GM12891 (cell line): Measurements from ENCODE around the gene KIFC3.
A peak's percentile ranks its signal among the peaks of the same experiment; 100 is the strongest.
"Not testable (repeated sequence)": the region's sequence is repeated elsewhere in the genome, so short reads cannot be mapped to it uniquely, and the experiment has no call there.

Experiments used
- DNase-seq: peaks from one replicate; pipeline ENCODE4 v3.0.0; 2011; ENCODE audit warnings: low spot score; ENCODE audit not compliant: insufficient read length
- FAIRE-seq: peaks from 2 replicates; lab custom pipeline; 2011; peaks lifted over from hg19 to GRCh38; lab: Jason Lieb, UNC
- PAX5 ChIP-seq: IDR thresholded peaks from 2 replicates; pipeline ENCODE4 v1.6.1; 2011; ENCODE audit warnings: low read length, moderate library complexity, mild to moderate bottlenecking; ENCODE audit not compliant: insufficient read depth, severe bottlenecking
- POLR2A ChIP-seq: IDR thresholded peaks from 2 replicates; pipeline ENCODE4 v1.6.1; 2011; ENCODE audit warnings: low read depth, low read length, control low read depth
- POLR2AphosphoS5 ChIP-seq: IDR thresholded peaks from 2 replicates; pipeline ENCODE4 v1.6.1; 2011; ENCODE audit warnings: low read depth, low read length, control low read depth
- POU2F2 ChIP-seq: IDR thresholded peaks from 2 replicates; pipeline ENCODE4 v1.6.1; 2011; ENCODE audit warnings: low read depth, mild to moderate bottlenecking, control low read depth, low read length, moderate library complexity
- SPI1 ChIP-seq: IDR thresholded peaks from 2 replicates; pipeline ENCODE4 v1.6.1; 2011; ENCODE audit warnings: low read depth, low read length, control low read depth
- TAF1 ChIP-seq: IDR thresholded peaks from 2 replicates; pipeline ENCODE4 v1.6.1; 2011; ENCODE audit warnings: low read depth, low read length, control low read depth

Gene KIFC3

DNA sequence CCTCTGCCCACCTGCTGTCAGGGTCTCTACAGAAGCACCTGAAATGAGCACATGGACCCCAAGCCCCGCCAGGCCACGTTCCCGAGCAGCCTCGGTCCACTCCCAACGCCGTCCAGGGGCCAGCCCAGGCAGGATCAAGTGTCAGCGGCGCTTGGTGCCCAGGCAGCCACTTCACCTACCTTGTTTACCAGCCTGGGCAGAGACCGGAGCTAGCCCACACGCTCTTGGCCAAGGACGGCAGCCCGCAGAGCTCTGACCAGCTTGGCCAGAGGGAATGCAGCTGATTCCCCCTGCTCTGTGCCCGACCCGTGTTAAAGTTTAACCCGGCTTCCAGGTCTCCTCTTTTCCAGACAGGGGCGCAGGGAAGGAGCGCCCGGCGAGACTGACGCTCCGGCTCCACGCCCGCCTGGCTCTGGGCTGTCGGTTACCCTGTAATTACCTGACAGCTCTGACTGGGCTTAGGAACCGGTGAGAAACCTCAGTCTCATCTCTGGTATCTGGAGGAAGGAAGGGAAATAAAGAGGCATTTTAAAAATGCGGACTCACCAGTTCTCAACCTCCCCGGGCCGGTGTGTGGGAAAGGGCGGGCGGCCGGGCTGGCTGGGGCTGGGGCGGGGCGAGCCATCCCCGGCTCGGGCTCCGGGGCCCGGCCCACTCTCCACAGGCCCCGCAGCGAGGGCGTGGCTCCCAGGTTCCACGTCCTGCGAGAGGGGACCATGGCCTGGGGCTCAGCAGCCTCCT, 4.6 kb downstream of the KIFC3 start:
- TF ChIP-seq PAX5: no peak
- no peak for TF ChIP-seq SPI1
- no peak for TF ChIP-seq POLR2A
- TF ChIP-seq POU2F2: no peak
- TF ChIP-seq POLR2AphosphoS5: no peak
- no peak for TF ChIP-seq TAF1
- DNase-seq (no peak), FAIRE-seq (no peak)

DNA sequence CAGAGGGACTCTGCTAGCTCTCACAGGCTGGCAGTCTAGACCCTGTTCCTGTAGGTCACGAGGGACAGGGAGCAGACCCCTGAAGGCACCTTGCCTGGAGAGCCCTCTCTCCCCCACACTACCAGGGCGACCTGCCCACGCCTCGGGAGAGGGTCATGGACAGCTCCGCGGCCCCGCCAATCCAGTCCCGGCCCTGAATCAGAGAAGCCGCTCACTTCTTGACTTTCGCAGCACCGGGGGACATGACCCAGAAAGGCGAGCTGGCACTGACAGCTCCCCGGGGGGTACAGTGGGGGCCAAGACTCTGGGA, 5.1 kb downstream of the KIFC3 start:
- no peak for FAIRE-seq
- no peak for DNase-seq
- no peak for TF ChIP-seq POLR2AphosphoS5
- no peak for TF ChIP-seq POLR2A
- no peak for TF ChIP-seq POU2F2
- TF ChIP-seq TAF1: no peak
- TF ChIP-seq PAX5: no peak
- no peak for TF ChIP-seq SPI1

DNA sequence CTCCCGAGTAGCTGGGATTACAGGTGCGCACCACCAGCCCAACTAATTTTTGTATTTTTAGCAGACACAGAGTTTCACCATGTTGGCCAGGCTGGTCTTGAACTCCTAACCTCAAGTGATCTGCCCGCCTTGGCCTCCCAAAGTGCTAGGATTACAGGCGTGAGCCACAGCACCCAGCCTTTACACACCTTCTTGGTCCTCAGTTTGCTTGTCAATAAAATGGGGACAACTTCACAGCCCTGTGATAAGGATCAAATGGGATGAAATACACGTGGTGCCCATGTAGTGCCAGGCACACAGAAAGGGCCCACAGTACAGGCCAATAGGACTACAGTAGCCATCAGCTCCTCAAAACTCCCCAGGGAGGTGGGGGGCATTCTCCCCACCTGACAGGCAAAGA, 6.3 kb downstream of the KIFC3 start:
- not testable (repeated sequence) for DNase-seq, FAIRE-seq

DNA sequence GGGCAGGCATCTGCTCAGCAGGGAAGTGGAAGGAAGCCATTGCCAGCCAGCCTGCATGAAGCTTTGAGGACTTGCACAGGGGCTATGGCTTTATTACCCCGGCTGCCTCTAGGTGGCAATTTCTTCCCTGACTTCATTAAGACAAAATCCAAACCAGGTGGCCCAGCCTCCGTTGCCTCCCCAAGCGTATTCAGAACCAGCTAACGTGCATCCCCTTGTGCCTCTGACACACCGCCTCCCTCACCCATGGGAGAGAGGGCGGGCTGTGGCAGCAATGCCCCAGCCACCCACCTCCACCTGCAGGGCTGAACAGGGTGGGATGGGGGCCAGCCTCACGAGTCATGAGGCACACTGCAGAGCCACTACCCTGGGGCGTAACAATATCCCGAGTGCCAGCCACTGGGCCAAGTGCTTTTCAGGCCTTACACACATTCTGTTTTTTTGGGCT, 6.8 kb downstream of the KIFC3 start:
- TF ChIP-seq POU2F2 (no peak), POLR2AphosphoS5 (no peak), PAX5 (no peak), SPI1 (no peak), POLR2A (no peak), TAF1 (no peak)
- DNase-seq: peak; percentile 67
- peak; percentile 40 for FAIRE-seq

DNA sequence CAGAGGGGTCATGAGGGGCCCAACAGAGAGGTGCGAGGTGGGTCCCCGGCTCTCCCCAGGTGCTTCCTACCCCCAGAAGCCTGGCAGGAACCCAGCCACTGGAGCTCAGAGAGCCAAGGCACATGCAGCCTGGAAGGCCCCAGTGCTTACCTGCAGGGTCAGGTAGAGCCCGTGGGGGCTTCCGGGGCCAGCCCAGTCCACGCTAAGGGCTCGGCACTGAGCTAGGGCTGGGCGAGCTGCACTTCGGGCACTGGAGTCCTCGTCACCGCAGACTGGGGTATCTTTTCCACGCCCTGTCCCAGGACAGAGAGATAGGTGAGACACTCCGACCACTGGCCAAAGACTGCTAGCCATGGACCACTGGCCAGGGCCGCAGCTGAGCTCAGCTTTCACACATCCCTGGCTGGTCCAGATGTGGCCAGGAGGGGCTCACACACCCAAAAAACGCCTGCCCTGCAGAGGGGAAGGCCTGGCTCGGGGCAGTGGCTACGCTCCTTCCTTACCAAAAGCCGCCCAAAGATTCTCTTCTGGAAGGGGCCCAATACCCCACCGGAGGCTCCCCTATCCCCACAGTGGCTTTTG, 7.4 kb downstream of the KIFC3 start:
- no peak for FAIRE-seq
- no peak for DNase-seq
- no peak for TF ChIP-seq POLR2A
- TF ChIP-seq POLR2AphosphoS5: no peak
- no peak for TF ChIP-seq TAF1
- no peak for TF ChIP-seq POU2F2
- TF ChIP-seq PAX5: no peak
- no peak for TF ChIP-seq SPI1

- no peak for FAIRE-seq
- TF ChIP-seq SPI1: no peak
- TF ChIP-seq POLR2A: no peak
- TF ChIP-seq TAF1: no peak
- no peak for TF ChIP-seq POU2F2
- TF ChIP-seq PAX5: no peak
- TF ChIP-seq POLR2AphosphoS5: no peak
Observed at GRCh38 chr16:57791893-57792461, 10.3 kb downstream of the KIFC3 start.

DNA sequence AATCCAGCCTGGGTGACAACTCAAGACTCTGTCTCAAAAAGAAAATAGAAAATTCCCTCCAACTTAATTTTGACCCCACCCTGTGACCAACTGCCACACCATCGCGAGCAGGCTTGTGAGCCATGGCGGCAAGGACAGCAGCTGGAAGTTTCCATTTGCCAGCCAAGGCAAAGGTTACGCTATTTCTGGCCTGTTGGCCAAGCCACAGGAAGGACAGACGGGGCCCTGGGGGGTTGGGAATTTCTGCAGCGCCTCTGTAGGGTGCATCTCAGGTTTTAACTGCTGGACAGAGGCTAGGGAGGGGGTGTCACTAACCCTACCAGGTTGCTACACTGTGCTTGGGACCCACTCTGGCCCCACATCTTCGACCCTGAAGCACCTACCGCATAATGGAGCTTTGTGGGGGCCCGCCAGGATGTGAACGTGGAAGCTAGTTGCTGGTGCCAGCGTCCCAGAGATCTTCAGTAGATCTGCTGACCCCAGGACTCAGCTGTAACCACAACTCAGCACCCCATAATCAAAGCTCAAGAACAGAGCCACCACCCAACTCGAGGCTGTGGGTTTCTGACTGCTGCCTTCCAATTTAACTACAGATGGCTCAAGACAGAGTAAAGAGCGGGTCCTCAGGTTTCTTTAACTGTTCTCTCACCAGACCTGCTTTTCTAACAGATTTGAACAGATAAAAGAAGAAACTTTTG, 10.9 kb downstream of the KIFC3 start:
- TF ChIP-seq POLR2AphosphoS5 (no peak), TAF1 (no peak), PAX5 (no peak), POU2F2 (no peak), POLR2A (no peak)
- DNase-seq (no peak), FAIRE-seq (no peak)

More at GRCh38 chr16:57791893-57792461, 10.3 kb downstream of the KIFC3 start:
- DNase-seq: no peak

DNA sequence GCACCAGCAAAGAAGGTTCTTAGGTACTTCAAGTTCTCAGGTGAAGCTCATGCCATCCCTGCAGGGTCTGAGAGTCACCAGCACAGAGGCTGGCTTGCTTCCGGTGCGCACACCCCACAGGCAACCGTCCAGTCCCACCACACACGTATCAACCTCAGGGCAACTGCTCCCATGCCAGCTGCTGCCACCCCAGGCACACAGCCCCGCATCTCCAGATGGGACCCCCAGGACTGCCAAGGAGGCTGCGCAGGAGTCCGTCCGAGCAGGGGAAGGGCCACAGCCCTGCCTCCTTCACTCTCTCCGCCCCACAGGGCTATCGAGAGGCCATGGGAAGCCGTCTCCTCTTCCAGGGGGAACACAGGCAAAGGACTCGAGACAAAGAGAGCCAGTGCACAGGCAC, 13.3 kb downstream of the KIFC3 start:
- DNase-seq: no peak
- FAIRE-seq: no peak
- no peak for TF ChIP-seq TAF1
- TF ChIP-seq SPI1: no peak
- TF ChIP-seq POLR2A: no peak
- no peak for TF ChIP-seq POLR2AphosphoS5
- no peak for TF ChIP-seq POU2F2
- no peak for TF ChIP-seq PAX5

DNA sequence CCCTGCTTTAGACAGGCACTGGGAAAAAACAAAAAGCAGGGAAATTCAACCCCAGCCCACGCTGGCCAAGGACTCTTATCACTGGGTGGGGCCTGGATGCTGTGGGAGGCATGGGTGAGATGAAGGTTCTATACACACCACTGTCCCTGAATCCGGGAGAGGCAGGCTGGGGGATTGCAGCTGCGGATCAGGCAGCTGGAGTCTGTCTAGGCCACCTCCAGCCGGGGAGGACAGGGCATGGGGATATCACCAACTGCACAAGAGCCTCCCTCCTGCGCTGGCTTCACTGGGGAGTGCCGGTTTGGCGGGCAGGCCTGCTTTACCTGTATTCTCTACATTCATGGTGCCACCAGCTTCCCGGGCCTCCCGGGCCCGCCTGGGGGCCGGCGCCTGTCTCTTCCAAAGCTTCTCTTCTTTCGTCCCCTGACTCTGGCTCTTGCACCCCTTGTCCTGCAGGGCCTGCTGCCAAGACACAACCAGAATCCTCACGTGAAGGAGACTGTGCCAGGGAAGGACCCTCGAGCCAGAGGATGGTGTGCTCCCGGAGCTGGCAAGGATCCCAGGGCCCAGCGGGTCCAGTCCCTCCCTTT, 13.9 kb downstream of the KIFC3 start:
- FAIRE-seq: no peak
- no peak for TF ChIP-seq TAF1
- no peak for TF ChIP-seq SPI1
- TF ChIP-seq PAX5: no peak
- TF ChIP-seq POLR2AphosphoS5: no peak
- TF ChIP-seq POU2F2: no peak
- no peak for TF ChIP-seq POLR2A
- no peak for DNase-seq

DNA sequence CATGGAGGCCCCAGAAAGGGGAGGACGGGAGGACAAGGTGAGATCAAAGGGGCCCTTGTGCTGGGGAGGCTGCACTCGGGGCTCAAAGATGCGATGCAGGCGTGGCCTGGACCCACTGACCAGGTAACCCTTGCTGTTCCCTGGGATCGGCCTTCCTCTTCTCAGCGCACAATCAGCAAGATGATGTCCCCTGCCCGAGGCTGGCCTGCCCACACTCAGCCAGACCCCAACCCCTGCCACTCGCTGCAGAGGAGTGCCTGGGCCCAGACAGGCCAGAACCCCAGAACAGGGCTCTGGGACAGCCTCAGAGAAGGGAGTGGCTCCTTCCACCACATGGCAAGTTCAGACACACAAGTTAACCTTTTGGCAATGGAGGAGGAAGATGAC, 14.8 kb downstream of the KIFC3 start:
- no peak for FAIRE-seq
- TF ChIP-seq POLR2AphosphoS5 (no peak), POLR2A (no peak), TAF1 (no peak), SPI1 (no peak), PAX5 (no peak), POU2F2 (no peak)

More for the DNA sequence above, 14.8 kb downstream of the KIFC3 start:
- no peak for DNase-seq
